Stimulated activated CD8-positive, alpha-beta memory T cell treated with anti-CD3 and anti-CD28 coated beads, Interleukin-15, amount 100 ng/mL, for 4 hours (primary cell): ENCODE data around the gene SLC29A2.
"Not testable (repeated sequence)": the region's sequence is repeated elsewhere in the genome, so short reads cannot be mapped to it uniquely, and the experiment has no call there.

Experiments
- DNase-seq, 2 donors: peaks; one replicate each; pipeline ENCODE4 v3.0.0-alpha.2; 2020; ENCODE audit warnings: low read depth in 2 of 2

Gene SLC29A2

GRCh38 chr11:66350560-66351235 is 20.9 kb downstream of the SLC29A2 start:
- DNase-seq = not testable (repeated sequence)

GRCh38 chr11:66349084-66349386 is 22.5 kb downstream of the SLC29A2 start:
- DNase-seq = no peak

GRCh38 chr11:66347425-66348276 is 23.9 kb downstream of the SLC29A2 start, which contains the start of gene B4GAT1:
TSS of gene B4GAT1 (minus strand) at chr11:66347629. CDS start at chr11:66347545, 84 bp downstream.
- peak; percentile 53 to 60 for DNase-seq

- DNase-seq = no peak
Measured at GRCh38 chr11:66346476-66347424, 24.8 kb downstream of the SLC29A2 start.

- DNase-seq = no peak
Measured at GRCh38 chr11:66345316-66345649, 26.3 kb downstream of the SLC29A2 start.

GRCh38 chr11:66344550-66345315 is 26.8 kb downstream of the SLC29A2 start, which contains the start of gene BRMS1:
TSS of gene BRMS1 (minus strand) at chr11:66345104. CDS start at chr11:66342234, 2,870 bp downstream.
- peak; percentile 87 to 93 for DNase-seq

GRCh38 chr11:66343176-66343575 is 28.4 kb downstream of the SLC29A2 start:
- no peak for DNase-seq

- DNase-seq = no peak
Measured at GRCh38 chr11:66341502-66342126, 29.9 kb downstream of the SLC29A2 start.

GRCh38 chr11:66340596-66341501 is 30.7 kb downstream of the SLC29A2 start:
- no peak for DNase-seq

- DNase-seq = no peak
Measured at GRCh38 chr11:66339686-66340483, 31.7 kb downstream of the SLC29A2 start.

- DNase-seq = no peak
Measured at GRCh38 chr11:66339162-66339675, 32.3 kb downstream of the SLC29A2 start.

GRCh38 chr11:66338276-66339161 is 33.0 kb downstream of the SLC29A2 start:
- no peak for DNase-seq

GRCh38 chr11:66337103-66337899 is 34.3 kb downstream of the SLC29A2 start:
- DNase-seq = no peak

GRCh38 chr11:66336234-66337102 is 35.1 kb downstream of the SLC29A2 start, which contains the start of gene RIN1:
TSS of gene RIN1 (minus strand) at chr11:66336434. CDS start at chr11:66336402, 32 bp downstream.
- DNase-seq = no peak

GRCh38 chr11:66335531-66336233 is 35.9 kb downstream of the SLC29A2 start:
- DNase-seq = no peak
